Superior temporal gyrus (tissue), 1 donor: ENCODE measurements around the gene KDM3A.

ENCODE experiments used
- DNase-seq: peaks from one replicate; pipeline ENCODE4 v3.0.0-alpha.2; 2016; ENCODE audit errors: extremely low spot score

KDM3A gene

GRCh38 chr2:86430368-86430767 lies 10.8 kb upstream of the KDM3A start:
- DNase-seq = no peak

- DNase-seq = no peak
Observed at GRCh38 chr2:86433137-86433536, 8.0 kb upstream of the KDM3A start.

DNA sequence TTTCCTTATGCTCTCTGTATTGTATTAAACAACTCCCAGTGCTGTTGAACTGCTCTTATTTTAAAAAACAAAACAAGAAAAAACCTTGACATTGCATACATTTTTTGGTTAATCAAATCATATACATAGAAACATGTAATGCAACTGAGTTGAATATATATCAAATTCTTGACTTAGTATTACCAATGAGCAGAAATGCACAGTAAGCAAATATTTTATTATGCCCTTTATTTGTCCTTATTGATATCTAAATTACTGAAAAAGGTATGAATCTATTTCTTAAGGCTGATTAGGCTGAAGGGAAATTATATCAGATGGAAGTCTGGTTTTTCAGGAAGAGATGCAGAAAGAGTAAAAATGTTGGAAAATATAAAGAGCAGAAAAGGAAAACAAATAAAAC lies 6.9 kb upstream of the KDM3A start:
- DNase-seq = no peak

DNA sequence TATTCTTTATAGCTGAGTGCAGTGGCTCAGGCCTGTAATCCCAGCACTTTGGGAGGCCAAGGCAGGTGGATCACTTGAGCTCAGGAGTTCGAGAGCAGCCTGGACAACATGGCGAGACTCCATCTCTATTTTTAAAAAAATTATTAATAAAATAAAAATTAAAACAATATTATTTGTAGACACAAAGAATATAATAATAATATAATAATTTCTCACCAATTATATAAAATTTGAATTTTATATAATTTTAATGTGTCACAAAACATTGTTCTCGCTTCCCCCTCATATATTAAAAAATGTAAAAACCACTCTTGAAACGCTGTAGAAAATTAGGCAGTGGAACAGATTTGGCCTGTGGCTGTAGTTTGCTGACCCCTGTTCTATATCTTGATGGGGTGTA lies 5.6 kb upstream of the KDM3A start:
- DNase-seq = no peak

DNA sequence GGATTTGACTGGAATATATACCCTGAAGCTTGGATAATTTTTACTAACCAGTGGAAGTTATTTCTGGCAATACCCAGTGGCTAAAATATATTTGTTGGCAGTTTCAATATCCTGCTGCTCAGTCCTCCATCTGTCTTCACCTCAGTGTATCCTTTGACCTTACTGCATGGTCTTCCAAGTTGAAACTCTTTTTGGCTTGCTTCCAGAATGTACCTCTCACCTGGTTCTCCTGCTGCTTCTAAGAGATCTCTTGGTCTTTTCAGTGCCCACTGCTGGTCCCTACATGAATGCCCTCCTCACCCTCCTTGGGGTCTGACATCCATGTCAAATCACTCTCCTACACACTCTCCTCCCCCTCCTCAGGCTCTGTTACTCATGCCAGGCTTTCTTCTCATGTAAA lies 4.8 kb upstream of the KDM3A start:
- no peak for DNase-seq

DNA sequence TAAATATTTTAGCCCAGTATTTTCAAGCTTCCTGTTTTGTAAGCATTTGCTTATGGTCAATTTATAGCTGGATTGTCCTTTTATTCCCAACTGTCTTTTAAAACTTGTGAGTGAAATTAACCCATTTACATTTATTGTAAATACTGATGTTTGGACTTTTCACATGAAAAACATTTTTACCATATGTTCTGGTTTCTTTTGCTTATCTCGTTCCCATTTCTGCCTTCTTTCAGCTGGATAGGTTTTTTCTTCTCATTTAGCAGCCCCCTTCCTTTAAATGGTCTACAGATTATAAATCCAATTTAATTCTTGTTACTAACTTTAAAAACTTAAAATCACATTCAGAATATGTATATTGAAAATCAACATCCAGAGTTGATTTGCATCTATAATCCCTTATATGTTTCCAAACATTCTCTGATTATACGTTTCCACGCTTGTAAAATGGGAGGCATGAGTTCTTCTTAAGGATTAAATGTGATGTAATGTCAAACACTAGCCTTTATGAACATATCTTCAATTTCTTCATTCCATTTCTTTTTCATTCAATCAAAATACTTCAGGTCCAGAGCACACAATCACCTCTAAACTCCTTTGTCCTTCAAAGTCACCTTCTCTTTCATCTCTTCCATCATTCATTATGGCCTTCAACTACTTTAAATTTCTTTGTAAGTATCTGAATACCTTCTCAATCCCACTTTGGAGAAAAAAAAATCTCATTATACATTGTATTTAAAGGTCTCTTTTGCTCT lies 1.1 kb upstream of the KDM3A start:
- no peak for DNase-seq

DNA sequence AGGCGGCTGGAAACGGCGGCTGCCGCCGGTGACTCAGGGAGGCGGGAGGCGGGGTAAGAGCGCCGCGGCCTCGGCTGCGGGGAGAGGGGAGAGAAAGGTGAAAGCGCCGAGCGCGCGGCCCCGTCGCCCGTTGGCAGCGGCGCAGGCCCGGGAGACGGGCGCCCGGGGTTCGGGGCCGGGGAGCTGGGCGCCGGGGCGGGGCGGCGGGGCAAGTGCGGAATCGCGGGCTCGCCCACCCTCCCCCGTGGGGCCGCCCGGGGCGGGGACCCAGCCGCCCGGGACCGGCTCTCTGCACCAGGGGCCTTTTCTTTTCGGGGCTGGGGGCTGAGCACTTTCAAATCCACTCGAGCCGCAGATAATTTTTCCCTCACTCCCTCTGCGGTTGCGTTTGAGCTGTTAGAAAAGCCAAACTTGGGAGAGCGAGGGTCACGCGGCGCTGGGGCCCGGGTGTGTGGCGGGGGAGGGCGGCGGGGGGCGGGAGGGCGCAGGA lies 266 bp downstream of the KDM3A start:
- DNase-seq = no peak

GRCh38 chr2:86441882-86442641 lies 891 bp downstream of the KDM3A start:
- DNase-seq = no peak

GRCh38 chr2:86442642-86443005 lies 1.5 kb downstream of the KDM3A start:
- DNase-seq = peak; percentile 87

- DNase-seq = no peak
Observed at GRCh38 chr2:86443631-86444350, 2.6 kb downstream of the KDM3A start.

- no peak for DNase-seq
Observed at GRCh38 chr2:86445436-86445835, 4.3 kb downstream of the KDM3A start.

GRCh38 chr2:86446060-86446459 lies 4.9 kb downstream of the KDM3A start:
- DNase-seq = no peak

- peak; percentile 78 for DNase-seq
Observed at GRCh38 chr2:86453836-86454235, 12.7 kb downstream of the KDM3A start.

GRCh38 chr2:86454238-86454637 lies 13.1 kb downstream of the KDM3A start:
- DNase-seq = no peak

- no peak for DNase-seq
Observed at GRCh38 chr2:86455181-86455580, 14.0 kb downstream of the KDM3A start.

GRCh38 chr2:86461042-86461743 lies 20.0 kb downstream of the KDM3A start:
- DNase-seq = no peak

DNA sequence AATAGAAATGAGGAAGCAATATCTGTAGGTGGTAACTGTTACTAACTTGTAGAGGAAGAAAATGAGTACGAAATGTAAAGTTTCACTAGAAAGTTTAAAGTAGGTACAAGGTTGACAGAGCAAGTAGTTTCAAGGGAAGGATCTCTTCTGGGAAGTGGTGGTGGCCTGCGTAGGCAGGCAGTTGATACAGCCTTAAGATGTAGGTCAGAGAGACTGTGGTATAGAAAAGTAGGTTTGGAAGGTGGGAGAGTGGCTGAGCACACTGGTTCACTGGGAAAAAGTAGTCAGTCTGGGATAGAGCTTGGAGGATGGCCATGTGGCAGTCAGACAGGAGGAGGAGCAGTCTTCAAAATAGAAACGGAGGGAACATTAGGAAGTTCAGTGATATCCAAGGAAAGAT lies 23.5 kb downstream of the KDM3A start:
- DNase-seq = no peak

- DNase-seq = no peak
Observed at GRCh38 chr2:86466306-86466705, 25.1 kb downstream of the KDM3A start.

DNA sequence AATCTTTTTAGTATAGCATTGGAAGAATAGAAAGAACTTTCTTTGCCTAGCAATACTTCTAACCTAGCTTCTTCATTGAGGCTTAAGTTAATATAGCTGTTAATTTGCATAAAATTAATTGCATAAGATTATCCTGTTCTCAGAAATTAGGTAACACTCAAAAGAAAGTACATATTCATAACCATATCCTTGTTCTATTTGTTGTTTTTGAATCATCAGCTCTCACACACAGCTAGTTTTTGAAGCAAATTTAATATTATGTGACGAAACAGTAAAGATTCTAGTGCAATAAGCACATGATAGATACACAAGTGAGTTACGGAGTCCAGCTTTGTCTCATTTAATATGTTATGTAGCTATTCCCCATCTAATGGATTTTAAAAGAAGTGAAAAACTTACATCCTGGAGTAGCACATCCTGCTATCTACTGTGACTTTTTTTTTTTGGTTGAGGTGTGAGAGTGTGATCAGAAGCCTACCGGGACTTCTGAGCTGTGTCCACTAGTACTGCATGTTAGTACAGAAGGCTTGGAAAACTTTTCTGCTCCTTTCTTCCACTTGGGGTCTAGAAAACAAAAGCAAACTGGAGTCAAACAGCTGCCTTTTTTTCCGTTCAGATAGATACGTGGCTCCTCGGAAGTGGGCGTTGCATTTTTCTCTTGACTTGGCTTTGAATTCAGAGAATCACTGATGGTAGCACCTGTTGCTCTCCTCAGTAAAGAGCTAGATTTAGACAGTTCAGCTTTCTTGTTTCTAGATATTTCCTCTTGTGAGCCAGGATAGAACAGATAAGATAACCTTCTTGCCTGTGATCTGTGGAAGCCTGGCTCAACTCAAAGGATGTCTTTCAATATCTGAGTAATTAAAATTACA lies 27.2 kb downstream of the KDM3A start:
- no peak for DNase-seq

DNA sequence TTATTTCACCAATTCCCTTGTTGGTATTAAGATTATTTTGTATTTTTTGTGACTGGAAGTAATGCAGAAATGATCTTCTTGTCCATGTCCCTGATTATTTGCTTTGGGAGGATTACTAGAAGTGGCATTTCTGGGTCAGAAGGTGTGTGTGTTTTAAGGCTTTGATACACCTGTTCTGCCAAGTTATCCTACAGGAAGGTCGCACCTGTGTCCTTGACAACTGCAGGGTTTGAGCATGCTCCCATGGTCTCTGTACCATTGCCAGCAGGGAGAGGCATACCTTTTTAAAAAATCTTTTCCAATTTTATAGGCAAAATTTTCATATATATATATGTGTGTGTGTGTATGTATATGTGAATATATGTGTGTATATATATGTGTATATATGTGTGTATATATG lies 29.7 kb downstream of the KDM3A start:
- no peak for DNase-seq

DNA sequence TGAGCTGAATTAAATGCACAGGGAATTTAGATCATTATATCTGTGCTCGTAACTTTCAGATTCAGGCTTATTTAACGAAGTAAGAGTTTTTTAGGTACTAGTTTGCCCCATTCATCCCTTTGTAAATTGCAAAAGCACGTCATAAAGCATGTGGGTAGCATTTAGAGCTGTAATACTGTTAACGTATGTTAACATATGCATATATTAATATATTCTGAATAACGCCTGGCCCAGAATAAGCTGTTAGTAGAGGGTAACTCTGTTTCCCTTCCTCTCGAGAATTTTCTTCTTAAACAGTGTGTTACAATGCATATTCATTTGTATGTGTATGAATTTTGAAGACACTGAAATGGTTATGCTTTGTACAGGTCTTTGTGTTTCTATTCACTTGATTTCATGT lies 30.5 kb downstream of the KDM3A start:
- no peak for DNase-seq
